ENCODE measurements around the gene R3HDM4. TPM values are rescaled to one million over a fixed set of nuclear protein-coding genes. Genes with fewer than 3 reads are reported as not detected.

R3HDM4 gene
- total RNA-seq: 29.1 TPM

DNA sequence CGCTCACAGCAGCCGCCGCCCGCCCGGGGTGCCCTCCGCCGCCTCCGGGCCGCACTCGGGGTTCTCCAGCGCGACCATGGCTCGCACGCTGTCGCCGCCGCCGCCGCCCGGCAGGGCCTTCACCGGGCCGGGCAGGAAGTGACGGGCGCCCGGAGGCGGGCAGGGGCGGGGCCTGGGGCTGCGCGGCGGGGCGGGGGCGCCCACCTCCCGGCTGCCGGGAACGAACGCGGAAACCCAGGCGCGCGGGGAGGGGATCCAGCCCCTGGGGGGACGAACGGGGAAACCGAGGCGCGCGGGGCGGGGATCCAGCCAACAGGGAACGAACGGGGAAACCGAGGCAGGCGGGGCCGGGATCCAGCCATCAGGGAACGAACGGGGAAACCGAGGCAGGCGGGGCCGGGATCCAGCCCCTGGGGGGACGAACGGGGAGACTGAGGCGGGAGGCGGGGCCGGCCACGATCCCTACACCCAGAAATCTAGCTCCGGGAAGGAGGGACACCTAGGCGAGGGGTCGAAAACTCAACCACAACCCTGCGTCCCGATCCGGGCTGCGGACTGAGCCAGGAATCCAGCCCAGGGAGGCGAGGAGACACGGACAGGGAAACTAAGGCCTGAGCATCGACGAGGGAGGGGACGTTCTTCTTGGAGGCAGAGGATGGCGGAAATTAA is at the start of gene R3HDM4:
TSS of gene R3HDM4 (minus strand) at position 140 of the 669 bp plus-strand sequence. CDS start at position 78, 62 bp downstream.

GRCh38 chr19:925526-926322 is 12.7 kb upstream of the R3HDM4 start, which contains the start of gene ARID3A:
ARID3A (plus strand) TSS chr19:926035; CDS start chr19:929529, 3,494 bp downstream.

DNA sequence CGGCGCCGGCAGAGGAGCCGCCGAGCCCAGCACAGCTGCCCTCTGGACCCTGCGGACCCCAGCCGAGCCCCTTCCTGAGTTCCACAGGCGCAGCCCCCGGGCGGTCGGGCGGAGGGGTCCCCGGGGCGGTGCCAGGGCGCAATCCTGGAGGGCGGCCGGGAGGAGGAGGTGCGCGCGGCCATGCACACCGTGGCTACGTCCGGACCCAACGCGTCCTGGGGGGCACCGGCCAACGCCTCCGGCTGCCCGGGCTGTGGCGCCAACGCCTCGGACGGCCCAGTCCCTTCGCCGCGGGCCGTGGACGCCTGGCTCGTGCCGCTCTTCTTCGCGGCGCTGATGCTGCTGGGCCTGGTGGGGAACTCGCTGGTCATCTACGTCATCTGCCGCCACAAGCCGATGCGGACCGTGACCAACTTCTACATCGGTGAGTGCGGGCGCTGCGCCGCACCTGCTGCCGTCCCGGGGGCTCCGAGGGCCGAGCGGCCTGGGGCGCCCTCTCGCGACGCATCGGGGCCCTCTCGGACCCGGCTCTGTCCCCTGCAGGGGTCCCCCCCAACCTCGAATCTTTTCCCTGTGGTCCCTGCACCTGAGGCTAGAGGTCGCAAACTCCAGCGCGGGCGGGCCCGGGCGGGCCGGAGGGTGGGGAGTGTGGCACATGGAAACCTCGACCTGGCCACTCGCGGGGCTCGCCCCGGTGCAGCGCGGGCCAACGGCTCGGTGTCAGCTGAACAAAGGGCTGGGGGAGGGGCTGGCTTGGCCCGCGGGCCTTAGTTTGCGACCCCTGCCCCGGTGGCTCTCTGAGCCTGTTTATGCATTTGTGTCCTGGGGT is 4.5 kb upstream of the R3HDM4 start, which contains the start of gene KISS1R:
TSS of gene KISS1R (plus strand) at position 11 of the 829 bp plus-strand sequence. CDS start at position 181, 170 bp downstream.

GRCh38 chr19:892894-893689 is 19.9 kb downstream of the R3HDM4 start, which contains the start of the genes MED16 and RNU6-9:
MED16 (minus strand) TSS chr19:893187; CDS start chr19:891131, 2,056 bp downstream.
RNU6-9 (plus strand) TSS chr19:893484.

DNA sequence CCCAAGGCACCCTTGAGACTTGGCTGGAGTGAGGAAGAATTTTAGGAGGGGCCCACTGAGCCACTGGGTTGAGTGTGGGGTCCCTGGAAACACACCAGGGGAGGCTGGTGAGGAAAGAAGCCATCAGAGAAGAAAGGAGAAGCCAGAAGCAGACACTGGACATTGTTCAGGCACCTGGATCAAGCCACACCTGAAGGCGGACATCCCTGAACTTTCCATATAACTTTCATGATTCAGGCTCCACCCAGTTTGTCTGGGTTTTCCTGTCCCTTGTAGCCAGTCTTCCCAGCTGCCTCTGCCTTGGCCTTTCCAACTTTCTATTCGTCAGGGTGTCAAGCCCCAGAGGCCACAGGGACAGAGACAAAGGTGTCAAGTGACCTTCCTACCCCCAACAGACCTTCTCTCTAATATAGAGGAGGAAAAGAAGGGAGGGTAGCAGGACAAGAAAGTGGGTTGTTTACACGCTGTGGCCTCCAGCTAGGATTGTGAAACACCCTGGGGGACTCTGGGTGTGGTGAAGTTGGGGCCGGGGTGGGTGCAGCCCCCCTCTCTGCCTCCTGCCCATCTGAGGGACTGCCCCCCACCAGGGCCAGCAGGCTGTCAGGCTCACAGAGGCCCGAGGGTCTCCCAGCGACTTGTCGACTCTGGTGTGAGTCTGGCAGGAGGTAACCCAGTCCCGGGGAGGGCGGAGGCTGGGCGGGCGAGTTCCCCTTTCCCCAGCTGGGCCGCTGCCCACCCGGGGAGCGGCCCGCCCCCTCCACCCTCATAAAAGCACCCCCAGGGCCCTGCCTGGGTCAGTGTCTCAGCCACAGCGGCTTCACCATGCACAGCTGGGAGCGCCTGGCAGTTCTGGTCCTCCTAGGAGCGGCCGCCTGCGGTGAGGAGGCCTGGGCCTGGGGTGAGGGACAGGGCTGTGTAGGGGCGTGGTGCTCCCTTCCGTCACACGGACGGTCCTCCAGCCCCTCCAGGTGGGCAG is 53.9 kb downstream of the R3HDM4 start, which contains the start of gene CFD:
TSS of gene CFD (plus strand) at position 797 of the 976 bp plus-strand sequence. CDS start at position 823, 26 bp downstream.

GRCh38 chr19:852136-853013 is 60.6 kb downstream of the R3HDM4 start, which contains the start of gene ELANE:
ELANE (plus strand) TSS chr19:852303; CDS start chr19:852329, 26 bp downstream.

Small RNAs within 50 kb of the gene (small RNA-seq; reads per million reads assigned to genes)
- gene RNU6-9 (ENCODE audit: low replicate concordance): not detected

Other genes starting within 250 kb of the R3HDM4 start
- 2.8 TPM for gene FSTL3, start 236.8 kb downstream of the R3HDM4 start, total RNA-seq
- gene PRSS57, start 217.8 kb downstream of the R3HDM4 start, total RNA-seq: not detected
- 123 TPM for gene PALM, start 204.3 kb downstream of the R3HDM4 start, total RNA-seq
- gene MISP, start 162.1 kb downstream of the R3HDM4 start, total RNA-seq: not detected
- gene PTBP1, start 115.8 kb downstream of the R3HDM4 start, total RNA-seq: 60.7 TPM
- gene PLPPR3, start 91.3 kb downstream of the R3HDM4 start, total RNA-seq: 98.3 TPM
- gene AZU1, start 85.4 kb downstream of the R3HDM4 start, total RNA-seq: 0.94 TPM
- 0.94 TPM for gene PRTN3, start 72.2 kb downstream of the R3HDM4 start, total RNA-seq
- not detected for gene ELANE, start 60.9 kb downstream of the R3HDM4 start, total RNA-seq
- gene CFD, start 53.6 kb downstream of the R3HDM4 start, total RNA-seq: 0.31 TPM
- 35.4 TPM for gene MED16, start 20.0 kb downstream of the R3HDM4 start, total RNA-seq
- not detected for gene RNU6-9, start 19.7 kb downstream of the R3HDM4 start, total RNA-seq
- not detected for gene KISS1R, start 4.1 kb upstream of the R3HDM4 start, total RNA-seq
- 11.3 TPM for gene ARID3A, start 12.8 kb upstream of the R3HDM4 start, total RNA-seq
- 36.0 TPM for gene WDR18, start 71.1 kb upstream of the R3HDM4 start, total RNA-seq
- gene GRIN3B, start 87.2 kb upstream of the R3HDM4 start, total RNA-seq: not detected
- 59.8 TPM for gene TMEM259, start 107.9 kb upstream of the R3HDM4 start, total RNA-seq
- not detected for gene RNU6-2, start 108.3 kb upstream of the R3HDM4 start, total RNA-seq
- gene CNN2, start 113.4 kb upstream of the R3HDM4 start, total RNA-seq: 6.3 TPM
- 4.4 TPM for gene ABCA7, start 126.9 kb upstream of the R3HDM4 start, total RNA-seq
- 2.8 TPM for gene ARHGAP45, start 153.9 kb upstream of the R3HDM4 start, total RNA-seq
- gene POLR2E, start 182.2 kb upstream of the R3HDM4 start, total RNA-seq: 37.6 TPM
- gene GPX4, start 190.8 kb upstream of the R3HDM4 start, total RNA-seq: 107 TPM